Esophagus mucosa (tissue), 1 donor: ENCODE results near the gene KLC4. TPM values are rescaled to one million over a fixed set of nuclear protein-coding genes. Genes with fewer than 3 reads are reported as not detected.

Experiments
- total RNA-seq: library from RNA; stranded (reverse); gene quantifications from one replicate; pipeline ENCODE4 v1.2.4, GENCODE V29; 2023
- donor health status: DM: yes; HTN: yes; CAD: no.

KLC4 gene
- total RNA-seq, 1 donor from 2014 or later, result 7.5 TPM

Other genes with a start within 250 kb of the KLC4 start
- 62.7 TPM for gene RPL7L1, start 180.0 kb upstream of the KLC4 start, total RNA-seq
- gene PTCRA, start 143.6 kb upstream of the KLC4 start, total RNA-seq, result not detected
- 13.6 TPM for gene CNPY3, start 130.2 kb upstream of the KLC4 start, total RNA-seq
- gene GNMT, start 98.9 kb upstream of the KLC4 start, total RNA-seq, result not detected
- gene PEX6, start 80.5 kb upstream of the KLC4 start, total RNA-seq, result 19.4 TPM
- gene PPP2R5D, start 75.1 kb upstream of the KLC4 start, total RNA-seq, result 21.2 TPM
- 46.1 TPM for gene MEA1, start 45.7 kb upstream of the KLC4 start, total RNA-seq
- gene KLHDC3, start 45.4 kb upstream of the KLC4 start, total RNA-seq, result 32.6 TPM
- 48.3 TPM for gene RRP36, start 38.0 kb upstream of the KLC4 start, total RNA-seq
- 10.3 TPM for gene CUL7, start 5.8 kb upstream of the KLC4 start, total RNA-seq
- 45.0 TPM for gene MRPL2, start 197 bp upstream of the KLC4 start, total RNA-seq
- 37.3 TPM for gene PTK7, start 16.7 kb downstream of the KLC4 start, total RNA-seq
- gene SRF, start 111.6 kb downstream of the KLC4 start, total RNA-seq, result 19.3 TPM
- 23.6 TPM for gene CUL9, start 122.6 kb downstream of the KLC4 start, total RNA-seq
- 40.2 TPM for gene DNPH1, start 169.8 kb downstream of the KLC4 start, total RNA-seq
- not detected for gene TTBK1, start 183.8 kb downstream of the KLC4 start, total RNA-seq
- gene SLC22A7, start 238.6 kb downstream of the KLC4 start, total RNA-seq, result not detected
- gene CRIP3, start 249.2 kb downstream of the KLC4 start, total RNA-seq, result 0.28 TPM